ENCODE data around the gene IFT25.
"Not testable (repeated sequence)": the region's sequence is repeated elsewhere in the genome, so short reads cannot be mapped to it uniquely, and the experiment has no call there.

Gene IFT25

GRCh38 chr1:53889304-53890298 lies 55.9 kb downstream of the IFT25 start, which contains the start of gene YIPF1:
Gene YIPF1, minus strand, starts transcription at chr1:53889797. Its CDS starts 860 bp downstream, at chr1:53888937.
- peak; percentile 80 for DNase-seq (ENCODE audit: low read depth)

- DNase-seq (ENCODE audit: low read depth): no peak
Observed at GRCh38 chr1:53888681-53889080, 56.8 kb downstream of the IFT25 start.

- not testable (repeated sequence) for DNase-seq (ENCODE audit: low read depth)
Observed at GRCh38 chr1:53883600-53883999, 61.9 kb downstream of the IFT25 start.

- not testable (repeated sequence) for DNase-seq (ENCODE audit: low read depth)
Observed at GRCh38 chr1:53881853-53882252, 63.6 kb downstream of the IFT25 start.

GRCh38 chr1:53878492-53879105 lies 66.9 kb downstream of the IFT25 start:
- no peak for DNase-seq (ENCODE audit: low read depth)

- DNase-seq (ENCODE audit: low read depth): not testable (repeated sequence)
Observed at GRCh38 chr1:53875150-53875549, 70.3 kb downstream of the IFT25 start.

GRCh38 chr1:53871773-53872484 lies 73.6 kb downstream of the IFT25 start:
- no peak for DNase-seq (ENCODE audit: low read depth)

All from T follicular helper cell (primary cell).